Thoracic aorta (tissue), 2 donors: Measurements from ENCODE around the gene XCL2. TPM values are rescaled to one million over a fixed set of nuclear protein-coding genes. Genes with fewer than 3 reads are reported as not detected.

Experiments
- ATAC-seq: fragments of 150-250 bp; one replicate; pipeline ENCODE4 v1.8.0; 2017; ENCODE audit warnings: low read depth; ENCODE audit not compliant: insufficient number of reproducible peaks, low FRiP score
- DNase-seq: peaks from one replicate; pipeline ENCODE4 v3.0.0-alpha.2; 2020; ENCODE audit warnings: low spot score
- H3K27ac ChIP-seq, 2 donors: fragments of 200-600 bp; sonication (generic); 1 replicate in 1 of 2; 2 replicates in 1 of 2; pipeline ENCODE4 v1.5.1; 2016; ENCODE audit warnings: mild to moderate bottlenecking in 2 of 2, moderate library complexity in 2 of 2
- H3K27me3 ChIP-seq: fragments of 200-600 bp; sonication (generic); replicated peaks from 2 replicates; pipeline ENCODE4 v1.6.0; 2016; ENCODE audit warnings: mild to moderate bottlenecking; ENCODE audit not compliant: insufficient read depth
- H3K36me3 ChIP-seq: fragments of 200-600 bp; sonication (generic); one replicate; pipeline ENCODE4 v1.5.1; 2016
- H3K4me1 ChIP-seq, 2 donors: fragments of 200-600 bp; sonication (generic); 1 replicate in 1 of 2; 2 replicates in 1 of 2; pipeline versions ENCODE4 v1.5.1 to v1.6.0; 2016; ENCODE audit warnings: low read depth in 2 of 2, mild to moderate bottlenecking in 1 of 2; ENCODE audit not compliant: control insufficient read depth in 1 of 2
- H3K4me3 ChIP-seq: fragments of 200-600 bp; sonication (generic); 2 replicates; pipeline ENCODE4 v1.5.1; 2016; ENCODE audit warnings: mild to moderate bottlenecking
- H3K9me3 ChIP-seq: fragments of 200-600 bp; sonication (generic); 2 replicates; pipeline ENCODE4 v1.5.1; 2016
- CTCF ChIP-seq: fragments of 200-600 bp; sonication (generic); IDR thresholded peaks from one replicate; pipeline ENCODE4 v1.5.1; 2019; ENCODE audit warnings: antibody characterized with exemption
- total RNA-seq, 2 donors: library from RNA; depleted of rRNA; stranded (reverse); fragments of >200 nt; gene quantifications; one replicate each; pipeline versions ENCODE4 v1.1.0 to v1.2.3, GENCODE V29; 2016

The XCL2 gene
- total RNA-seq, 2 donors from 2014 or later: not detected

- no peak for DNase-seq
- Histone ChIP-seq H3K4me3 (no peak overlapping the region), H3K9me3 (no peaks in the 10 kb centered on the region), H3K4me1 (peaks cover 0 to 6% of the 10 kb centered on the region in 2 donors), H3K36me3 (no peaks in the 10 kb centered on the region), H3K27me3 (no peaks in the 10 kb centered on the region), H3K27ac (no peak overlapping the region)
- no peak for TF ChIP-seq CTCF
- ATAC-seq: no peak
Observed at GRCh38 chr1:168518201-168518689, 25.6 kb downstream of the XCL2 start.

- no peaks in the 10 kb centered on the region for H3K9me3 ChIP-seq
- no peak overlapping the region for H3K27ac ChIP-seq
- TF ChIP-seq CTCF: no peak
- H3K36me3 ChIP-seq: no peaks in the 10 kb centered on the region
- H3K27me3 ChIP-seq: no peaks in the 10 kb centered on the region
- DNase-seq: no peak
- peaks cover 0 to 6% of the 10 kb centered on the region in 2 donors for H3K4me1 ChIP-seq
- H3K4me3 ChIP-seq: no peak overlapping the region
- ATAC-seq: no peak
Observed at GRCh38 chr1:168514455-168514854, 29.3 kb downstream of the XCL2 start.

DNA sequence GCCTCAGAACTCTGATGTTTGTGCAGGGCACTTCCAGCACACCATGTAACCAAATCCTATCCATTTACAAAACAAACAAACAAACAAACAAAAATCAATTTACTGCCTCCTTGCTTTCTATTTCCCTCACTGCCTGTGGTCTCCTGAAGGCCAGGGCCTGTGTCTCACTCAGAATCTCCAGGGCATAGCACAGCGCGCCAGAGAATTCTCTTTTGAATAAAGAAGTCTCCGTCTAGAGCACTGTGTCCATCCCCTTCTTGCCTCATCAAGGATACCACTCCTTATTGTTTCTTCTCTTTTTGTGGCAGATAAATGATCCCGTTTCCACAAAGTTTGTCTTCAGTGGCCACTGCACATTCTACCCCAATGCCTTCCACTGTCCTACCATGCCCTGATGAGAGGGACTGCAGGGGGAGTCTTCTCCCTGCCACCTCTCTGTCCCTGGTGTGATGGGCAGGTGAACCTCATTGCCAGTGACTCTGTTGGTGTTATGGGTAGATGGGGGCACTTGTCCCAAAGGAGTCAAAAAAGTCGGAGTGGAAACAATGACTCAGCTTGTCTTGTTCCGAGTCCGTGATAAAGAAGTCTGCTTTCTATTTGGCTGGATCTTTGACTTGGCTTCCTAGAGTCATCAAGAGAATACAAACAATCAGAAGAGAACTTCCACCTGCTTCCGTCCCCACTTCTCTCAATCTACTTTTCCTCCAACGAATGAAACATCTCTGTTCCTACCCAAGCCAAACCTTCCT is 30.0 kb downstream of the XCL2 start:
- DNase-seq (no peak), ATAC-seq (no peak)
- no peaks in the 10 kb centered on the region for H3K27me3 ChIP-seq
- TF ChIP-seq CTCF: no peak
- H3K9me3 ChIP-seq: no peaks in the 10 kb centered on the region
- peaks cover 0 to 6% of the 10 kb centered on the region in 2 donors for H3K4me1 ChIP-seq
- no peaks in the 10 kb centered on the region for H3K36me3 ChIP-seq
- no peak overlapping the region for H3K4me3 ChIP-seq
- no peak overlapping the region for H3K27ac ChIP-seq

GRCh38 chr1:168512864-168513595 is 30.8 kb downstream of the XCL2 start:
- Histone ChIP-seq H3K27ac (no peak overlapping the region), H3K4me3 (no peak overlapping the region), H3K36me3 (no peaks in the 10 kb centered on the region), H3K4me1 (peaks cover 0 to 6% of the 10 kb centered on the region in 2 donors), H3K27me3 (no peaks in the 10 kb centered on the region), H3K9me3 (no peaks in the 10 kb centered on the region)
- TF ChIP-seq CTCF: no peak
- no peak for DNase-seq
- ATAC-seq: no peak
